Mucosa of descending colon (tissue), 3 donors: ENCODE data around the gene SLC1A2. TPM values are rescaled to one million over a fixed set of nuclear protein-coding genes. Genes with fewer than 3 reads are reported as not detected.

ENCODE experiments used
- ATAC-seq: fragments of 200-7000 bp; cut with Tn5 transposase; one replicate; pipeline ENCODE4 v1.9.1; 2020; ENCODE audit warnings: mild to moderate bottlenecking, moderate library complexity
- DNase-seq, 3 donors: peaks; one replicate each; pipeline ENCODE4 v3.0.0-alpha.2; 2020
- H3K36me3 ChIP-seq: fragments of 200-600 bp; one replicate; pipeline ENCODE4 v1.8.0; 2021; ENCODE audit warnings: low read depth, mild to moderate bottlenecking
- H3K4me1 ChIP-seq: fragments of 200-600 bp; one replicate; pipeline ENCODE4 v1.8.0; 2021; ENCODE audit warnings: low read depth, mild to moderate bottlenecking
- H3K4me3 ChIP-seq: fragments of 200-600 bp; one replicate; pipeline ENCODE4 v1.8.0; 2021; ENCODE audit warnings: mild to moderate bottlenecking
- H3K9me3 ChIP-seq: fragments of 200-600 bp; one replicate; pipeline ENCODE4 v1.8.0; 2021; ENCODE audit warnings: mild to moderate bottlenecking
- CTCF ChIP-seq: fragments of 200-600 bp; IDR thresholded peaks from one replicate; pipeline ENCODE4 v1.8.0; 2022; ENCODE audit warnings: antibody characterized with exemption, mild to moderate bottlenecking
- intact Hi-C, 2 donors: fragments of 100-400 bp; cut with DNase I in 1 of 2; cut with micrococcal nuclease in 1 of 2; formaldehyde crosslinking; loops; one replicate each; pipeline versions ENCODE4 v1.11.0 to v1.11.1; 2022; cut with DNase I, micrococcal nuclease
- total RNA-seq, 3 donors: library from RNA; stranded (reverse); fragmentation: NEBNext Ultra II Directional in 2 of 3; extraction: Animal tissue kit (Norgen Biotek cat#: 25700) in 2 of 3; gene quantifications; one replicate each; pipeline versions ENCODE4 v1.2.1 to v1.2.4, GENCODE V29; 2021 to 2023
- donor health status: DM: no; HTN: no; CAD: no; lungs with moderate emphysema.
- donor health status: DM: no; HTN: no; CAD: no.
- donor health status: DM: no; HTN: yes; CAD: no.

SLC1A2 gene
- total RNA-seq, 3 donors from 2014 or later: 0.12 to 1.1 (median 0.32) TPM

GRCh38 chr11:35289821-35290220, 129.5 kb downstream of the SLC1A2 start:
- intact Hi-C loops: no loop called here
- TF ChIP-seq CTCF: no peak

GRCh38 chr11:35288817-35289541, 130.4 kb downstream of the SLC1A2 start:
- Histone ChIP-seq H3K4me1 (no peaks in the 10 kb centered on the region), H3K36me3 (no peaks in the 10 kb centered on the region), H3K4me3 (no peak overlapping the region), H3K9me3 (no peaks in the 10 kb centered on the region)
- TF ChIP-seq CTCF: no peak
- intact Hi-C loops: no loop called here
- DNase-seq (no peak), ATAC-seq (no peak)

More at GRCh38 chr11:35289821-35290220, 129.5 kb downstream of the SLC1A2 start:
- Histone ChIP-seq H3K4me1 (no peaks in the 10 kb centered on the region), H3K36me3 (no peaks in the 10 kb centered on the region), H3K9me3 (no peaks in the 10 kb centered on the region), H3K4me3 (no peak overlapping the region)
- no peak for ATAC-seq
- no peak for DNase-seq

- no peak for ATAC-seq
- DNase-seq: no peak
- H3K4me1 ChIP-seq: no peaks in the 10 kb centered on the region
- intact Hi-C loops: no loop called here
- no peaks in the 10 kb centered on the region for H3K36me3 ChIP-seq
- no peak for TF ChIP-seq CTCF
- no peaks in the 10 kb centered on the region for H3K9me3 ChIP-seq
- H3K4me3 ChIP-seq: no peak overlapping the region
These were observed 131.0 kb downstream of the SLC1A2 start for GRCh38 chr11:35288309-35288708.

- no peak for TF ChIP-seq CTCF
- H3K36me3 ChIP-seq: no peaks in the 10 kb centered on the region
- no peaks in the 10 kb centered on the region for H3K4me1 ChIP-seq
- no peak overlapping the region for H3K4me3 ChIP-seq
- DNase-seq: no peak
- ATAC-seq: no peak
- intact Hi-C loops: no loop called here
- H3K9me3 ChIP-seq: no peaks in the 10 kb centered on the region
These were observed 131.9 kb downstream of the SLC1A2 start for GRCh38 chr11:35287344-35287890.

GRCh38 chr11:35286126-35286525, 133.2 kb downstream of the SLC1A2 start:
- no peak overlapping the region for H3K4me3 ChIP-seq
- intact Hi-C loops: no loop called here
- no peaks in the 10 kb centered on the region for H3K4me1 ChIP-seq
- no peaks in the 10 kb centered on the region for H3K9me3 ChIP-seq
- no peaks in the 10 kb centered on the region for H3K36me3 ChIP-seq
- DNase-seq: no peak
- no peak for ATAC-seq
- TF ChIP-seq CTCF: no peak
